ENCODE data around the gene FBLN2.
"Not testable (repeated sequence)": the region's sequence is repeated elsewhere in the genome, so short reads cannot be mapped to it uniquely, and the experiment has no call there.

FBLN2 gene

GRCh38 chr3:13548696-13549622, at the start of gene FBLN2:
Gene FBLN2, plus strand, starts transcription at chr3:13549125. Its CDS starts 21,231 bp downstream, at chr3:13570356.
- DNase-seq (ENCODE audit: low spot score), result peak; percentile 55
- no peak for TF ChIP-seq CTCF (IDR thresholded peaks at IDR 0.05; ENCODE audit: extremely low read depth, missing control alignments)

GRCh38 chr3:13499246-13499645, 49.7 kb upstream of the FBLN2 start:
- not testable (repeated sequence) for DNase-seq (ENCODE audit: low spot score)

- peak; percentile 53 for DNase-seq (ENCODE audit: low spot score)
- TF ChIP-seq CTCF (IDR thresholded peaks at IDR 0.05; ENCODE audit: extremely low read depth, missing control alignments), result peak; percentile 13
Measured at GRCh38 chr3:13500133-13500885, 48.6 kb upstream of the FBLN2 start.

GRCh38 chr3:13501056-13501455, 47.9 kb upstream of the FBLN2 start:
- DNase-seq (ENCODE audit: low spot score), result no peak
- TF ChIP-seq CTCF (IDR thresholded peaks at IDR 0.05; ENCODE audit: extremely low read depth, missing control alignments), result no peak

- DNase-seq (ENCODE audit: low spot score), result no peak
- TF ChIP-seq CTCF (IDR thresholded peaks at IDR 0.05; ENCODE audit: extremely low read depth, missing control alignments), result no peak
Measured at GRCh38 chr3:13501521-13501920, 47.4 kb upstream of the FBLN2 start.

GRCh38 chr3:13501958-13502790, 46.8 kb upstream of the FBLN2 start:
- TF ChIP-seq CTCF (IDR thresholded peaks at IDR 0.05; ENCODE audit: extremely low read depth, missing control alignments), result no peak
- DNase-seq (ENCODE audit: low spot score), result no peak

GRCh38 chr3:13502791-13503060, 46.2 kb upstream of the FBLN2 start:
- no peak for TF ChIP-seq CTCF (IDR thresholded peaks at IDR 0.05; ENCODE audit: extremely low read depth, missing control alignments)
- no peak for DNase-seq (ENCODE audit: low spot score)

Measured in GM20000 (cell line).